G401 (cell line): Measurements from ENCODE around the gene GMPPA. TPM values are rescaled to one million over a fixed set of nuclear protein-coding genes. Genes with fewer than 3 reads are reported as not detected.

ENCODE experiments used
- DNase-seq: peaks from one replicate; pipeline ENCODE4 v3.0.0-alpha.2; 2015; ENCODE audit warnings: low spot score
- in situ Hi-C: cut with HindIII; loops from 2 replicates; pipeline ENCODE4 v1.10.0; 2016; ENCODE audit warnings: low sequenced_read_pairs, mixed read lengths
- total RNA-seq: library from RNA; depleted of rRNA; stranded (reverse); fragments of >200 nt; shearing (Covaris generic); gene quantifications from 2 replicates; pipeline ENCODE4 v1.2.3, GENCODE V29; 2014

The GMPPA gene
- total RNA-seq, 1 experiment from 2014 or later = 62.3 TPM

- in situ Hi-C loops = no loop called here
- DNase-seq = no peak
Measured at GRCh38 chr2:219482674-219483405, 15.9 kb upstream of the GMPPA start.

DNA sequence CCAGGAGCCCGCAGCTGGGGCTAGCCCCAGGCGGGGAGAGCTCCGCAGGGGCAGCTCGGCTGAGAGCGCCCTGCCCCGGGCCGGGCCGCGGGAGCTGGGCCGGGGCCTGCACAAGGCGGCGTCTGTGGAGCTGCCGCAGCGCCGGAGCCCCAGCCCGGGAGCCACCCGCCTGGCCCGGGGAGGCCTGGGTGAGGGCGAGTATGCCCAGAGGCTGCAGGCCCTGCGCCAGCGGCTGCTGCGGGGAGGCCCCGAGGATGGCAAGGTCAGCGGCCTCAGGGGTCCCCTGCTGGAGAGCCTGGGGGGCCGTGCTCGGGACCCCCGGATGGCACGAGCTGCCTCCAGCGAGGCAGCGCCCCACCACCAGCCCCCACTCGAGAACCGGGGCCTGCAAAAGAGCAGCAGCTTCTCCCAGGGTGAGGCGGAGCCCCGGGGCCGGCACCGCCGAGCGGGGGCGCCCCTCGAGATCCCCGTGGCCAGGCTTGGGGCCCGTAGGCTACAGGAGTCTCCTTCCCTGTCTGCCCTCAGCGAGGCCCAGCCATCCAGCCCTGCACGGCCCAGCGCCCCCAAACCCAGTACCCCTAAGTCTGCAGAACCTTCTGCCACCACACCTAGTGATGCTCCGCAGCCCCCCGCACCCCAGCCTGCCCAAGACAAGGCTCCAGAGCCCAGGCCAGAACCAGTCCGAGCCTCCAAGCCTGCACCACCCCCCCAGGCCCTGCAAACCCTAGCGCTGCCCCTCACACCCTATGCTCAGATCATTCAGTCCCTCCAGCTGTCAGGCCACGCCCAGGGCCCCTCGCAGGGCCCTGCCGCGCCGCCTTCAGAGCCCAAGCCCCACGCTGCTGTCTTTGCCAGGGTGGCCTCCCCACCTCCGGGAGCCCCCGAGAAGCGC is 15.0 kb upstream of the GMPPA start:
- DNase-seq = no peak
- in situ Hi-C loops = no loop called here

- DNase-seq = no peak
- in situ Hi-C loops = no loop called here
Measured at GRCh38 chr2:219484343-219485200, 14.1 kb upstream of the GMPPA start.

- in situ Hi-C loops = no loop called here
- no peak for DNase-seq
Measured at GRCh38 chr2:219485201-219485580, 13.5 kb upstream of the GMPPA start.

DNA sequence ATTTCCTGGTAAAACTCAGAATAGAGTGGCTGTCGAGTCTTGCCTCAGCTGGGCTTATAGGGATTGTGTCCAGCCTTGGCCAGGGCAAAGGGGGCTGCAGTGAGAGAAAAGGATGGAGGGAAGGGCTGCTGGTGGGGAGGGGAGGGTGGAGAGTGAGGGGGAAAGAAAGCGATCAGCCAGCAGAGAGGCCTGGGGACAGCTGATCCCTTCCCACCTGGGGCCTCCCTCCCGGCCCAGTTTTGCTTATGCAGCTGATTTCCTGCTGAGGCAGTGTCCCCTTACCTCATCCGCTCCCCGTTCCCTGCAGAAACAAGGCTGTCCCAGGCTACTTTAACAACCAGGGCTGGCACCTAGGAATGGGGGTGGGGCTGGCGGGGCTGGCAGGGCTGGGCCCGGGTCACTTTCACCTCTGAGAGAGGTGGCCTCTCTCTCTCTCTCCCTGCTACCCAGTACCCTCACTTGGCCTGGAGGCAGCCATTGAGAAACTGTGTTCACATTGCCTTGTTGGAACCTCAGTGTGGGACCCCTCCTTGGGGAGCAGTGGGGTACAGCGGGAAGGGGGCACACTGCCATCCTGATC is 12.2 kb upstream of the GMPPA start:
- in situ Hi-C loops = no loop called here
- no peak for DNase-seq

DNA sequence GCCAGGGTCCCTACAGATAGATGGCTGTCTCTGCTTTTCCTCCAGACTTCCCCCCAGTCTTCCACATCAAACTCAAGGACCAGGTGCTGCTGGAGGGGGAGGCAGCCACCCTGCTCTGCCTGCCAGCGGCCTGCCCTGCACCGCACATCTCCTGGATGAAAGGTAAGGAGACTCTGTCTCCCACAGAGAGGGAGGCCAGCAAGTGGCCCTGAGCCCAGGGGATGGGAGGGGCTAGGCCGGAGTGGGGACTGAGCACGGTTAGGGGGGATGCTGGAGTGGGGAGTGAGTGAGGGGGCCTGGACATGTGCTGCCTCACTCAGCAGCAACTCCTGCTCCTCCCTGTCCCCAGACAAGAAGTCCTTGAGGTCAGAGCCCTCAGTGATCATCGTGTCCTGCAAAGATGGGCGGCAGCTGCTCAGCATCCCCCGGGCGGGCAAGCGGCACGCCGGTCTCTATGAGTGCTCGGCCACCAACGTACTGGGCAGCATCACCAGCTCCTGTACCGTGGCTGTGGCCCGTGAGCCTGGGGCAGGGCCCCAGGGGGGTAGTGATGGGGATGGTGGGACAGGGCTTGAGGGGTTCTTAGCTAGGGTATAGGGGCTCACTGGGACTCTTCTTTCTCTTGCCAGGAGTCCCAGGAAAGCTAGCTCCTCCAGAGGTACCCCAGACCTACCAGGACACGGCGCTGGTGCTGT is 10.4 kb upstream of the GMPPA start:
- in situ Hi-C loops = no loop called here
- DNase-seq = no peak

- DNase-seq = no peak
- in situ Hi-C loops = no loop called here
Measured at GRCh38 chr2:219488844-219489194, 9.9 kb upstream of the GMPPA start.

- in situ Hi-C loops = no loop called here
- no peak for DNase-seq
Measured at GRCh38 chr2:219489315-219489714, 9.4 kb upstream of the GMPPA start.

GRCh38 chr2:219490186-219490585 is 8.5 kb upstream of the GMPPA start:
- in situ Hi-C loops = no loop called here
- no peak for DNase-seq

GRCh38 chr2:219490600-219491130 is 8.0 kb upstream of the GMPPA start:
- DNase-seq = no peak
- in situ Hi-C loops = no loop called here

DNA sequence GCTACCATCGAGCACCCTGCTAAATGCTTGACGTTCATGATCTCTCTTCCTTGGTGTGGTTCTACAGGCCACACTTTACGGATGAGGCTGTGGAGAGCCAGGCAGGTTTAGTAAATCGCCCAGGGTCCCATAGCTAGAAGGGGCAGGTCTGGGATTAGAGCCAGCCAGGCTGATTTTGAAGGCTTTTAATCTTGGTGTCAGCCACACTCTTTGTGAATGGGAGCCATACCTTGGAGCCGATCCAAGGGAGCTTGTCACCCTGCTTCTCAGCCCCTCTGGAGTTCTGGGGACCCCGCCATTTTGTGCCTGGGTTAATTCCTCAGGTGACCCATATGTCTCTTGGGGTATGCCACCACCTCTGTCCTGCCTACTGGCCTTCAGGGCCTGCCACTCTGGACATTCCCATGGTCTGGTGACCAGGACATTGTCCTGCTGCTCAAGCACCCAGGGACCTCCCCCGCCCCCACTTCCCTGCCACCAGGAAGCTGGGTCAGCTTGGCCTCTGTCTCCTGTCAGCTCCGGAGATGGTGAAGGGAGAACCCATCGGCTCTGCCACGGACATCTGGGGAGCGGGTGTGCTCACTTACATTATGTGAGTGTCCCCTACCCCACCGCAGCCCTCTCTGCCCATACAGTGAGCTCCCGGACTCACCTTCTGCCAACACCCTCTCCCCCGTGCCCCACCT is 7.3 kb upstream of the GMPPA start:
- in situ Hi-C loops = no loop called here
- no peak for DNase-seq

- DNase-seq = no peak
- in situ Hi-C loops = no loop called here
Measured at GRCh38 chr2:219492575-219492974, 6.1 kb upstream of the GMPPA start.

DNA sequence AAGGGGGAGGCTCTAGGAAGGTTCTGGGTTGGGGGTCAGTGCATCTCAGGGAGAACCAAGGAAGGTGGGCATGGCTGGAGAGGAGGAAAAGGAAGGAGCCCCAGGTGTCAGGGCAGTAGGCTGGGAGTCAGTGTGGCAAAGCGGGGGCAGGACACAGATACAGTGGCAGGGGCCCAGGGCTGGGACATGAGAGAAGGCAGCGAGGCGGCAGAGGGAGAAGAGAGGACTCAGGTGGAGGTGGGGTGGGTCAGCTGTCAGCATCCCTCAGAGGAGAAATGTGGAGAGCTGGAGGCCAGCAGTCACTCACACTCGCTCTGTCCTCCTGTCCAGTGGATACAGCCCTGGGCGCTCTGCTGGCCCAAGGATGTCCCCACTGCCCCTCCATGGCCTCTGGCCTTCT is 5.6 kb upstream of the GMPPA start:
- in situ Hi-C loops = no loop called here
- no peak for DNase-seq

GRCh38 chr2:219494952-219495530 is 3.6 kb upstream of the GMPPA start:
- in situ Hi-C loops = no loop called here
- DNase-seq = no peak

DNA sequence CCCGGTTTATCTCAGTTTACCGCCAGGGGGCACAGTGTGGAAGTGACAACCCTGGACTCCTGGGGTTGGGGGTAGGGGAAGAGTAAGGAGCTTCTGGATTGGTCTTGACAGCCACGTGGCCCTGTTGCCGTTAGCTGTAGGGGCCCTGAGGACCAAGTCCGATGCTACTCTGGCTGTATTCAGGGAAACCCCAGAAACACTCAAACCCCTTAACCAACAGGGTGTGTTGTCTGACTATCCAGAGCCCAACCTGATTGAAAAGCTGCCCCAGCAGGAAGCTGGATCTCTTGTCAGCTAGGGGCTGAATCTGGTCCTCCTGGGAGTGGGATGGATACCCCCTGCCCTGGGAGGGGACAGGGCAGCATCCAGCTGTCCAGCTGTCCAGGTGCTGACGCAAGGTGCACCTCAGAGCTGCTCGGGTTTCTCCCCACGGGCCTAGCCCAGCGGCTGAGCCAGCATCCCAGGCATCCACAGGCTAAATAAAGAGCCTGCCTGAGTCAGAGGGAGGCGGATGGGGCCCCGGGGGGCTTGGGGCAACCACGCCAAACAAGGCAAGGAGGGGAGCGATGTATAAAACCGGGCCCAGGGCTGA is 3.1 kb upstream of the GMPPA start:
- DNase-seq = peak; percentile 70
- in situ Hi-C loops = no loop called here

GRCh38 chr2:219496247-219496824 is 2.4 kb upstream of the GMPPA start:
- in situ Hi-C loops = no loop called here
- DNase-seq = no peak

- in situ Hi-C loops = no loop called here
- DNase-seq = no peak
Measured at GRCh38 chr2:219496825-219497494, 1.7 kb upstream of the GMPPA start.
